NT2/D1 (cell line): Measurements from ENCODE around the gene CDKN2B-AS1.

ENCODE experiments used
- DNase-seq: peaks from one replicate; pipeline ENCODE4 v3.0.0-alpha.2; 2011; ENCODE audit warnings: low read depth, low spot score
- H3K27me3 ChIP-seq: 2 replicates; pipeline ENCODE4 v1.6.0; 2011; ENCODE audit warnings: mild to moderate bottlenecking; ENCODE audit not compliant: insufficient read length, insufficient read depth
- H3K36me3 ChIP-seq: 2 replicates; pipeline ENCODE4 v1.6.1; 2011; ENCODE audit warnings: mild to moderate bottlenecking, low read length, mixed read lengths; ENCODE audit not compliant: insufficient read depth, insufficient read length
- H3K4me1 ChIP-seq: 2 replicates; pipeline ENCODE4 v1.5.1; 2011; ENCODE audit not compliant: insufficient read depth, insufficient read length
- H3K4me3 ChIP-seq: 2 replicates; pipeline ENCODE4 v1.5.1; 2011; ENCODE audit warnings: low read depth; ENCODE audit not compliant: insufficient read length
- H3K9ac ChIP-seq: 2 replicates; pipeline ENCODE4 v1.6.0; 2011; ENCODE audit warnings: low read depth; ENCODE audit not compliant: insufficient read length
- H3K9me3 ChIP-seq: 2 replicates; pipeline ENCODE4 v1.5.1; 2011; ENCODE audit warnings: mild to moderate bottlenecking, low read length; ENCODE audit not compliant: insufficient read depth
- SUZ12 ChIP-seq: IDR thresholded peaks from 2 replicates; pipeline ENCODE4 v1.6.1; 2011; ENCODE audit not compliant: insufficient read length, insufficient read depth; ENCODE audit errors: extremely low read depth
- YY1 ChIP-seq: IDR thresholded peaks from 2 replicates; pipeline ENCODE4 v1.6.1; 2011; ENCODE audit not compliant: insufficient read length, insufficient read depth
- ZNF274 ChIP-seq: IDR thresholded peaks from 2 replicates; pipeline ENCODE4 v1.6.1; 2011; ENCODE audit warnings: mild to moderate bottlenecking, low read depth, low read length

CDKN2B-AS1 gene

DNA sequence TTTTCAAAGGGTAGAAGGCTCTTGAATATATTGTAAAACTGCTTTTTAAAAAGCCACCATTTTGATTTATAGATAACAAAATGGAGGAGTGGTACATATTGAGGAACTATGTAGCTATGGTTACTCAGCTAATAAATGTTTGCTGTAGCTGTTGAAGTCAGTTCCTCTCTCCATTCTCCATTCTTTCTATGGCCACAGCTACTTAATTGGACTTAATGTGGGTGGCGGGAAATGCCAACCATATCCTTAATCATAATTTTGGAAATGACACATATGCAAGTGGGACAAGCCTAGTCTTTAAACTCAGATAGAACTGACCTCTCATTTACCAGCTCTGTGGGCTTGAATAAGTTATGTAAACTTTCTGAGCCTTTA, 11.0 kb upstream of the CDKN2B-AS1 start:
- H3K4me1 ChIP-seq: no peaks in the 10 kb centered on the region
- TF ChIP-seq YY1: no peak
- no peak for TF ChIP-seq SUZ12
- no peak for TF ChIP-seq ZNF274
- DNase-seq: no peak
- H3K9me3 ChIP-seq: no peaks in the 10 kb centered on the region
- no peak overlapping the region for H3K9ac ChIP-seq
- no peak overlapping the region for H3K4me3 ChIP-seq
- peaks cover 68% of the 10 kb centered on the region for H3K27me3 ChIP-seq
- H3K36me3 ChIP-seq: no peaks in the 10 kb centered on the region

DNA sequence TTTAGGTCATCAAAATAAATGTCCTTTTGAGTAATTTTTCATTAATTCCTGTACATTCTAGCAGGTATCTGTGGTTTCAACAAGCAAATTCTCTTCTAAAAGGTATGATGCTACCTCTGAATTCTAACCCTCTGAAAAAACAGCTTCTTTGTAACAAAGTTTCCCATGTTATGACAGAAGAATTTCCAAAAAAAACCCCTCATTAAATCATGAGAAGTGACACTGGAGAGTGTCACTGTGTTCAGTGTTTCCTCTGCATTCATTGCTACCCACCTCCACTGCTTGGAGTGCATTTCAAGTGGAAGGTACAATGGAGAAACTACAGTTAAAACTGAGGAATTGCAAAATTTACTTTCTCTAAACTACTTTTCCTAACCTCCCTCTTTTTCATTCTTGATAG, 10.5 kb upstream of the CDKN2B-AS1 start:
- no peaks in the 10 kb centered on the region for H3K4me1 ChIP-seq
- no peaks in the 10 kb centered on the region for H3K36me3 ChIP-seq
- DNase-seq: no peak
- H3K9ac ChIP-seq: no peak overlapping the region
- no peaks in the 10 kb centered on the region for H3K9me3 ChIP-seq
- no peak for TF ChIP-seq SUZ12
- TF ChIP-seq YY1: no peak
- no peak for TF ChIP-seq ZNF274
- no peak overlapping the region for H3K4me3 ChIP-seq
- peaks cover 68% of the 10 kb centered on the region for H3K27me3 ChIP-seq

DNA sequence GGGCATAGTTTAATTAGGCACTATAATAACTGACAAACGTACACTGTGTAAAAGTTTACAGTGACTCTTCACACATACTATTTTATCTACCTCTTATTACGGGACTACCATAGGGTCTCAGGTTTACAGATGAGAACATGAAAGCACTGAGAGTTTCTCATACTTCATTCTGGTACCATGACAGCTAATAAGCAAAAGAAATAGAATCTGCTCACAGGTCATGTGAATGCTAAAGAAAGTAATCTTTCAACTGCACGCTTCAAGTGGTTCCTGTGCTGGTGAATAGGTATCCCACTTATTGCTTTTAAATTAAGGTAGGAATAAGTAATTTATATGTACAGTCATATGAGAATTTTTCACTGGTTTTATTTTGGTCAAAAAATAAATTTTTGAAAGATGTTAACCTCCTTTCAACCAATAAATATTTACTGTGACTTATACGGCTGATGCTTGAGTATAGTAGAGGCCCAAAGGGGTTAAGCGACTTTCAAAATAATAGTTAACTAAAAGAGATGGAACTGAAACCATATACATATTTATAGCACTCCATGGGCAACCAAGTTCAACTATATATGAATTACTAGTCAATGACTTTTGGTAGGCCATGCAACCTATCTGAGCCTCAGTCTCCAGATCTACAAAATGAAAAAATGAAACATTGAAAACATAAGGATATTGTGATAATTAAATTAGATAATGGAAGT, 8.5 kb upstream of the CDKN2B-AS1 start:
- no peaks in the 10 kb centered on the region for H3K9me3 ChIP-seq
- no peak for DNase-seq
- peaks cover 74% of the 10 kb centered on the region for H3K27me3 ChIP-seq
- peaks cover 3% of the 10 kb centered on the region for H3K4me1 ChIP-seq
- no peak overlapping the region for H3K9ac ChIP-seq
- no peak overlapping the region for H3K4me3 ChIP-seq
- H3K36me3 ChIP-seq: no peaks in the 10 kb centered on the region
- TF ChIP-seq YY1 (no peak), ZNF274 (no peak), SUZ12 (no peak)

DNA sequence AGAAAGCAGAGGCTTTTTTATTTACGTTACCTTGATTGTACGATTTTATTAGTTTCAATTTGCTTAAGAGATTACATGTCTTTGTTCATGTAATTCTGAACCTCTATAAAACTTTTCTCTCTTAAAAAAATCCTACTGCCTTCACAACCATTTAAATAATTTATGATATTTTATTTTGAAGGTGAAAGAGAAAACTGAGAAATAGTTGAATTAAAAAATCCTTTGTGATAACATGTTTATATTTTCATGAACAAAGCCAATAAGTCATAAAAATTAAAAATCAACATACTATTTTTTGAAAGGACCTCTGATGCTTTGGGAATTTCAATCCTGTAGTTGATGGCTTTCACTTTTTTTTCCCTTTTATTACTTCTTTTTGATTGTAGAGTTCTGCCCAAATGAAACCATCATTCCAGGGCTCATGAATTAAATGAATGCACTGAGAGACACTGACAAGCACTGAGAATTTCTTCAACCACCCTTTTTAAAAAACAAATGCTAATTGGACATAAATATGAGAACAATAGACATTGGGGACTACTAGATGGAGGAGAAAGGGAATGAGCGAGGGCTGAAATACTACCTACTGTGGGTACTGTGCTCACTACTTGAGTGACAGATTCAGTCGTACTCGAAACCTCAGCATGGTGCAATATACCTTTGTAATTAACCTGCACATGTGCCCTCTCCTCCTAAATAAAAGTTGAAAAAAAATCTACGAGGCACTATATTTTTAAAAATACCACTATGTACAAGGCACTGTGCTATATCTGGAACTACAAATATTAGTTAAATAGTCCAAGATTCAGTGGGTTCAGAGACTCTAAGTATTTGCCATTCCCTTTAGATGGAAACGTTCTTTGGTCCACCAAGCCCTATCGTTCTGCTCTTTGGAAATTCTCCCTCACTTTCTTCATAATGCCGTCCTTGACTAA, 6.3 kb upstream of the CDKN2B-AS1 start:
- H3K4me1 ChIP-seq: peaks cover 3% of the 10 kb centered on the region
- H3K4me3 ChIP-seq: no peak overlapping the region
- H3K9ac ChIP-seq: no peak overlapping the region
- H3K36me3 ChIP-seq: no peaks in the 10 kb centered on the region
- no peaks in the 10 kb centered on the region for H3K9me3 ChIP-seq
- H3K27me3 ChIP-seq: peaks cover 86% of the 10 kb centered on the region
- no peak for DNase-seq
- TF ChIP-seq ZNF274: no peak
- TF ChIP-seq YY1: no peak
- TF ChIP-seq SUZ12: no peak

DNA sequence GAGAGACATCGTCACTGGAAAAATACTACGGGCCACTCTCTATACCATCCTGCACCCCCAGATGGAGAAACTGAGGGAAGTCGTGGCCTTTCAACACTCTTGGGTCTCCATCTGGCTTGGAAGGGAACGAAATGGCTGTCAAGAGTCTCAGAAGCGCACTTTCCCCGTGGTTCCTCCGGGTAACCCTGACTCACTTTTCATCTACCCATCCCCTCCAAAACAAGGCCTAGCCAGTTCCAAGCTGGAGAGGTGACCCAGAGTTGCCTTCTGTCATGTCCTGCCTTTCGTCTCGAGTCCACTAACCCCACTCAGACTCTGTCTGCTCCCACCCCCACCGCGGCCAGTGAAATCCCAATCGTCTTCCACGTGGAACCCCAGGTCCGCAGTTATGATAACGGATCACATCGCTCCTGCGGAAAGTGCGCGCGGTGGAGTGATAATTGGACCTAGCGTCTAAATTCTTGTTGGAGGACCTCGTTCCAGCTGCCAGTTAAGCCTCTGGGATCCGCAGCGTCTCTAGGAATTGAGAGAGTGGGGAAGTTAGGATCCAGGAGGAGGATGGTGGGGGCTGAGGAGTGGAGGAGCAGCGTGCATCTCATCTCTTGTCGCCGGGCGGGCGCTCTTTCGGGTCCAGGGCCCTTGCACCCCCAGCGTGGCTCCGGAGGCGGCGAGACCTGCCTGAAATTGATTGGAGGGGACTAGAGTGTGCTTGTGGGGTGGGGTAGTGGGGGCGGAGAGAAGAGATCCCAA, 5.0 kb upstream of the CDKN2B-AS1 start:
- no peaks in the 10 kb centered on the region for H3K9me3 ChIP-seq
- H3K27me3 ChIP-seq: peaks cover 85% of the 10 kb centered on the region
- peak overlapping the region; percentile 17 for H3K9ac ChIP-seq
- H3K4me1 ChIP-seq: peaks cover 3% of the 10 kb centered on the region
- no peak for DNase-seq
- no peaks in the 10 kb centered on the region for H3K36me3 ChIP-seq
- TF ChIP-seq SUZ12 (no peak), ZNF274 (no peak), YY1 (no peak)
- H3K4me3 ChIP-seq: peak overlapping the region; percentile 31

DNA sequence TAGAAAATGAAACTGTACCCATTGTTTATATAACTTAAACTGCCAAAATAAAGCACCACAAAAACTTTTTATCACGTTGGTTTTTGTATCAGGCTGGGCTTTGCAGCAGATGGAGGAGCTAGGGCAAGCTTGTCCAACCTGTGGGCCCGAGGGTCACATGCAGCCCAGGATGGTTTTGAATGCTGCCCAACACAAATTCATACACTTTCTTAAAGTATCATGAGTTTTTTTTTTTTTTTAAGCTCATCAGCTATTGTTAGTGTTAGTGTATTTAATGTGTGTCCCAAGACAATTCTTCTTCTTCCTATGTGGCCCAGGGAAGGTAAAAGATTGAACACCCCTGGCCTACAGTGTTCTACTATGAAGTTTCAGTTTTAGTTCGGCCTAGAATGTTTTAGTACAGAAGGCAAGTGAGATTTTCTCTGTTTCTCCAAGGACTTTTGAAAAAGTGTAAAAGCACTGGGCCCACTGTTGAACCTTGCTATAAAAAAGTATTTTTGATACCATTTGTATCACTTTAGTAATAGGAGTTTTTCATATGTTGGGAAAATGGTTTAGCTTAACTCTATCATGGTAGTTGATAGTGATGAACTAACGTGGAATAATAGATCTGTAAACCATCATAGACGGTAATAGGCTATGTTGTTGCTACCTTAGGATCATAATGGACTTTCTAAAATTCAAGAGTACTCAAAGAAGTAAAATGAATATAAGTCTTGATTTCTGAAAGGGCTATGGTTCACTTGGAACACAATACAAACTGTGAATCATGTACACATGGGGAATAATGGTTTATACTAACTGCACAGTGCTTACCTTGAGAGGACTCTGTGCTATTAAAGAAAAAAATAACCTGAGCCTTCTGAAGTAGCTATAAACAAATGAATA, 3.3 kb upstream of the CDKN2B-AS1 start:
- Histone ChIP-seq H3K36me3 (no peaks in the 10 kb centered on the region), H3K27me3 (peaks cover 94% of the 10 kb centered on the region), H3K9me3 (no peaks in the 10 kb centered on the region), H3K4me1 (peaks cover 3% of the 10 kb centered on the region), H3K9ac (no peak overlapping the region), H3K4me3 (no peak overlapping the region)
- TF ChIP-seq ZNF274 (no peak), SUZ12 (no peak), YY1 (no peak)
- no peak for DNase-seq
